ENCODE results near the gene DAP3.

GRCh38 chr1:155691992-155692528, 3.2 kb downstream of the DAP3 start:
- no peak for TF ChIP-seq YY1 (IDR thresholded peaks at IDR 0.05; ENCODE audit: low read depth, low read length)
- no peak for TF ChIP-seq POLR2A (IDR thresholded peaks at IDR 0.05; ENCODE audit: control extremely low read depth in 1 of 2, low read depth in 2 of 2, low read length in 2 of 2)
- TF ChIP-seq BRCA1 (IDR thresholded peaks at IDR 0.05; ENCODE audit: low read depth, low read length): no peak
